ENCODE results near the gene PIP5K1B. TPM values are rescaled to one million over a fixed set of nuclear protein-coding genes. Genes with fewer than 3 reads are reported as not detected.

PIP5K1B gene
- total RNA-seq, 1 experiment from 2014 or later, result 10.3 TPM

DNA sequence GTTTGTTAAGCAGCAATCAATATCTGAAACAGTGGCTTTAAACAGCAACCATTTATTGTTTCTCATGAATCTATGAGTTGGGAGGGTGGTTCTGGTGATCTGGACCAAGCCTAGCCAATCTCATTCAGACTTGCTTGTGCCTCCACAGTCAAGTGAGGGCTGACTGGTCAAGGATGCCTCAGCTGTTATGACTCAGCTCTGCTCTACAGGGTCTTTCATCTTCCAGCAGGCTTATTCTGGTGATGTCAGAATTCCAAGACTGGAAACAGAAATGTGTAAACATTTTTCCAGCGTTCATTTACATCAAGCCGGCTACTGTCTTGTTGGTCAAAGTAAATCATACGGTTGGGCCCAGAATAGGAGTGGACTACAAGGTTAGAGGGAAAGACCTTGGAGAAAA, 2.5 kb upstream of the PIP5K1B start:
- H3K9me3 ChIP-seq, result no peaks in the 10 kb centered on the region
- H3K36me3 ChIP-seq (ENCODE audit: control insufficient read depth, insufficient read depth, low read length), result no peaks in the 10 kb centered on the region
- Mint-ChIP-seq H3K27ac (ENCODE audit: unreplicated experiment) (no peak overlapping the region), H3K9me3 (ENCODE audit: unreplicated experiment) (no peaks in the 10 kb centered on the region), H3K4me1 (ENCODE audit: low read depth, unreplicated experiment) (no peaks in the 10 kb centered on the region), H3K36me3 (ENCODE audit: insufficient read depth, unreplicated experiment) (no peaks in the 10 kb centered on the region), H3K27me3 (ENCODE audit: insufficient read depth, unreplicated experiment) (no peaks in the 10 kb centered on the region), H3K4me3 (ENCODE audit: unreplicated experiment) (no peak overlapping the region)
- no peaks in the 10 kb centered on the region for H3K4me1 ChIP-seq
- POLR2A ChIA-PET, result no interaction called here
- intact Hi-C loops (cut with micrococcal nuclease; ENCODE audit: unreplicated experiment), result loop anchor here (5.0 kb wide), 1 partner anchor 95 kb away; no protein-coding TSS in a partner anchor
- BruUV-seq (replicated peaks), result no TSS peak
- CTCF ChIA-PET, result no interaction called here
- TF ChIP-seq, protein P1, sequence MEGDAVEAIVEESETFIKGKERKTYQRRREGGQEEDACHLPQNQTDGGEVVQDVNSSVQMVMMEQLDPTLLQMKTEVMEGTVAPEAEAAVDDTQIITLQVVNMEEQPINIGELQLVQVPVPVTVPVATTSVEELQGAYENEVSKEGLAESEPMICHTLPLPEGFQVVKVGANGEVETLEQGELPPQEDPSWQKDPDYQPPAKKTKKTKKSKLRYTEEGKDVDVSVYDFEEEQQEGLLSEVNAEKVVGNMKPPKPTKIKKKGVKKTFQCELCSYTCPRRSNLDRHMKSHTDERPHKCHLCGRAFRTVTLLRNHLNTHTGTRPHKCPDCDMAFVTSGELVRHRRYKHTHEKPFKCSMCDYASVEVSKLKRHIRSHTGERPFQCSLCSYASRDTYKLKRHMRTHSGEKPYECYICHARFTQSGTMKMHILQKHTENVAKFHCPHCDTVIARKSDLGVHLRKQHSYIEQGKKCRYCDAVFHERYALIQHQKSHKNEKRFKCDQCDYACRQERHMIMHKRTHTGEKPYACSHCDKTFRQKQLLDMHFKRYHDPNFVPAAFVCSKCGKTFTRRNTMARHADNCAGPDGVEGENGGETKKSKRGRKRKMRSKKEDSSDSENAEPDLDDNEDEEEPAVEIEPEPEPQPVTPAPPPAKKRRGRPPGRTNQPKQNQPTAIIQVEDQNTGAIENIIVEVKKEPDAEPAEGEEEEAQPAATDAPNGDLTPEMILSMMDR (IDR thresholded peaks at IDR 0.05; ENCODE audit: insufficient read depth in 1 of 2, low read depth in 1 of 2, low read length in 1 of 2, severe bottlenecking in 1 of 2, unreplicated experiment in 1 of 2), result no peak
- no peak for DNase-seq
- H3K27me3 ChIP-seq (replicated peaks; ENCODE audit: control insufficient read depth, insufficient read depth, low read length), result no peaks in the 10 kb centered on the region
- no peak overlapping the region for H3K4me3 ChIP-seq (ENCODE audit: low read depth, low read length)

DNA sequence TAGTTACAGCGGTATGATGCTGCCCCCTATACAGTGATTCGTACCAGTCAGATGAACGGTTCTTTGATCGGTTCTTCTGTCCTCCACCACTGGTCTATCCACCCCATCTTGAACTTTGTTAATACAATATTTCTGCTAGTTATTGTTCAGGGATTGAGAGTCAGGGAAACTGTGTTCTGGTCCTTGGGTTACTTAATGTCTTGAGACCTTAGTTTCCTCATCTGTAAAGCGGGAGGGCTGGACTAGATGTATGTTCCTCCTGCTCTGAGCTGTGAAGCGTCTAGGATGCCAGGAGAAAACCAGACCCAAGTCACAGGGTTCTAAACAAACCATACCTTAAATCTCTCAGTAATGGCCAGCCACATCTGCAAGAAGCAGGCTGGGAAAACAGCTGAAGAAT, 1.4 kb upstream of the PIP5K1B start:
- Mint-ChIP-seq H3K27me3 (ENCODE audit: insufficient read depth, unreplicated experiment) (no peaks in the 10 kb centered on the region), H3K36me3 (ENCODE audit: insufficient read depth, unreplicated experiment) (no peaks in the 10 kb centered on the region), H3K27ac (ENCODE audit: unreplicated experiment) (no peak overlapping the region), H3K4me3 (ENCODE audit: unreplicated experiment) (peak overlapping the region; percentile 81), H3K4me1 (ENCODE audit: low read depth, unreplicated experiment) (no peaks in the 10 kb centered on the region), H3K9me3 (ENCODE audit: unreplicated experiment) (no peaks in the 10 kb centered on the region)
- Histone ChIP-seq H3K9me3 (no peaks in the 10 kb centered on the region), H3K4me3 (ENCODE audit: low read depth, low read length) (no peak overlapping the region; the same call in 1 of the 2 replicates), H3K36me3 (ENCODE audit: control insufficient read depth, insufficient read depth, low read length) (no peaks in the 10 kb centered on the region), H3K27me3 (replicated peaks; ENCODE audit: control insufficient read depth, insufficient read depth, low read length) (no peaks in the 10 kb centered on the region), H3K4me1 (no peaks in the 10 kb centered on the region)
- CTCF ChIA-PET, result no interaction called here
- no TSS peak for BruUV-seq (replicated peaks)
- TF ChIP-seq, protein P1 (IDR thresholded peaks at IDR 0.05; ENCODE audit: insufficient read depth in 1 of 2, low read depth in 1 of 2, low read length in 1 of 2, severe bottlenecking in 1 of 2, unreplicated experiment in 1 of 2), result no peak
- no peak for DNase-seq
- POLR2A ChIA-PET, result no interaction called here
- intact Hi-C loops (cut with micrococcal nuclease; ENCODE audit: unreplicated experiment), result loop anchor here (5.0 kb wide), 1 partner anchor 94 kb away; no protein-coding TSS in a partner anchor

DNA sequence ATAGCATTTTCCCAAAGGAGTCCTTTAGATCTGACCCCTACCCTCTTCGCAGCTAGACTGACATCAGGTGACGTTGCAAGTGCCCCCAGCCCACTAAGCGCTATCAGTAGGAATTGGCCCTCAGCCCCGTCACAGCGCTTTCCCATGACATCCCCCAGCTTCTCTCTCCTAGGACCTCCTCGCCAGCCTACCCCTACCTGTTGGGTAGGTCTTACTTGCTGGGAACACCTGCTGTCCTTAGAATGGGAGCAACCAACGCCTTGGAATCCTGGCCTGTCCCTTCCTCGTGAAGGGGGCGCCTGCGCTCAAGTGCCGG, 584 bp upstream of the PIP5K1B start:
- H3K9me3 ChIP-seq, result no peaks in the 10 kb centered on the region
- Mint-ChIP-seq H3K4me3 (ENCODE audit: unreplicated experiment) (peak overlapping the region; percentile 81), H3K4me1 (ENCODE audit: low read depth, unreplicated experiment) (no peaks in the 10 kb centered on the region), H3K27me3 (ENCODE audit: insufficient read depth, unreplicated experiment) (no peaks in the 10 kb centered on the region), H3K27ac (ENCODE audit: unreplicated experiment) (peak overlapping the region; percentile 57), H3K36me3 (ENCODE audit: insufficient read depth, unreplicated experiment) (no peaks in the 10 kb centered on the region), H3K9me3 (ENCODE audit: unreplicated experiment) (no peaks in the 10 kb centered on the region)
- H3K36me3 ChIP-seq (ENCODE audit: control insufficient read depth, insufficient read depth, low read length), result no peaks in the 10 kb centered on the region
- peak overlapping the region; percentile 41 for H3K4me3 ChIP-seq (ENCODE audit: low read depth, low read length)
- no peaks in the 10 kb centered on the region for H3K4me1 ChIP-seq
- POLR2A ChIA-PET, result interaction anchor here (1.4 kb wide), 1 partner anchor 78 kb away, joined by 3 read pairs; no protein-coding TSS in a partner anchor
- BruUV-seq (replicated peaks), result no TSS peak
- no peaks in the 10 kb centered on the region for H3K27me3 ChIP-seq (replicated peaks; ENCODE audit: control insufficient read depth, insufficient read depth, low read length)
- intact Hi-C loops (cut with micrococcal nuclease; ENCODE audit: unreplicated experiment), result loop anchor here (5.0 kb wide), 1 partner anchor 93 kb away; no protein-coding TSS in a partner anchor
- TF ChIP-seq, protein P1 (IDR thresholded peaks at IDR 0.05; ENCODE audit: insufficient read depth in 1 of 2, low read depth in 1 of 2, low read length in 1 of 2, severe bottlenecking in 1 of 2, unreplicated experiment in 1 of 2), result peak in 1 of 2 experiments; percentile 11
- CTCF ChIA-PET, result no interaction called here
- DNase-seq, result peak; percentile 46 to 51

All from Caco-2 (cell line).